Lower leg skin (tissue), 4 donors: ENCODE results near the gene RPL11. TPM values are rescaled to one million over a fixed set of nuclear protein-coding genes. Genes with fewer than 3 reads are reported as not detected.

ENCODE experiments used
- DNase-seq, 2 donors: peaks; one replicate each; pipeline ENCODE4 v3.0.0-alpha.2; 2019; ENCODE audit warnings: low spot score in 2 of 2
- H3K4me3 ChIP-seq: fragments of 200-600 bp; sonication (generic); 2 replicates; pipeline ENCODE4 v1.5.1; 2017; ENCODE audit warnings: mild to moderate bottlenecking, low read depth; ENCODE audit not compliant: poor library complexity, severe bottlenecking
- CTCF ChIP-seq, 3 donors: fragments of 450-650 bp; IDR thresholded peaks; one replicate each; pipeline ENCODE4 v1.5.1; 2016; ENCODE audit warnings: antibody characterized with exemption in 3 of 3, mild to moderate bottlenecking in 3 of 3, moderate library complexity in 2 of 3
- POLR2A ChIP-seq, 2 donors: fragments of 450-650 bp; IDR thresholded peaks; one replicate each; pipeline ENCODE4 v1.6.1; 2016 to 2017; ENCODE audit warnings: antibody characterized with exemption in 2 of 2, mild to moderate bottlenecking in 1 of 2, moderate library complexity in 1 of 2
- WGBS, 2 donors: methylation state at CpG; one replicate each; pipeline ENCODE4 v1.1.5; 2018; 5-methylcytosine and 5-hydroxymethylcytosine counted together
- intact Hi-C: fragments of 100-400 bp; cut with DNase I; formaldehyde crosslinking; loops from one replicate; pipeline ENCODE4 v1.15.0; 2023; ENCODE audit warnings: low total_unique reads
- total RNA-seq, 4 donors: library from RNA; depleted of rRNA; stranded (reverse); fragments of >200 nt; gene quantifications; one replicate each; pipeline ENCODE4 v1.1.0, GENCODE V29; 2016

The RPL11 gene
- 1,000 to 10,000 TPM; 1,119 to 1,710 (median 1,561) TPM for total RNA-seq

GRCh38 chr1:23691499-23692307 is at the start of gene RPL11:
Gene RPL11 (plus strand): TSS chr1:23691806. CDS start chr1:23691824, 18 bp downstream.
- intact Hi-C loops, result no loop called here
- peak; percentile 94 to 98 for DNase-seq
- peak in 1 of 3 donors; percentile 78 for TF ChIP-seq CTCF (IDR thresholded peaks at IDR 0.05)
- peak in 1 of 2 donors; percentile 69 for TF ChIP-seq POLR2A (IDR thresholded peaks at IDR 0.05)
- H3K4me3 ChIP-seq, result peak within 1 kb of the TSS; percentile 94
- WGBS, 2 donors, result 0 to 1% methylated on average over 34 to 44 of the region's 45 CpGs

- no peak for DNase-seq
- 63 to 67% methylated on average over 7 of the region's 7 CpGs for WGBS, 2 donors
- TF ChIP-seq CTCF (IDR thresholded peaks at IDR 0.05) (no peak), POLR2A (IDR thresholded peaks at IDR 0.05) (no peak)
- intact Hi-C loops, result no loop called here
- H3K4me3 ChIP-seq, result no peak overlapping the region
Measured at GRCh38 chr1:23643736-23644554, 47.7 kb upstream of the RPL11 start.

DNA sequence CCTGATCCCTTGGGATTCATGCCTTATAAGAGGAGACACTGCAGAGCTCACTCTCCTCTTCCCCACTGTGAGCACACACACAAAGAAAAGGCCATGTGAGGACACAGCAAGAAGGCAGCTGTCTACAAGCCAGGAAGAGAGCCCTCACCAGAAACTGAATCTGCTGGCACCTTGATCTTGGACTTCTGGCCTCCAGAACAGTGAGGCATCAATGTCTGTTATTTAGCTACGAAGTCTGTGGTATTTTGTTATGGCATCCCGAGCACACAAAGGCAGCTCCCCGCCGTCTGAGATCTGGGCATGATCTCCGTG is 47.1 kb upstream of the RPL11 start:
- DNase-seq, result no peak
- TF ChIP-seq CTCF (IDR thresholded peaks at IDR 0.05), result no peak
- TF ChIP-seq POLR2A (IDR thresholded peaks at IDR 0.05), result no peak
- 61% methylated on average over 5 of the region's 5 CpGs for WGBS, 2 donors
- intact Hi-C loops, result no loop called here
- no peak overlapping the region for H3K4me3 ChIP-seq

DNA sequence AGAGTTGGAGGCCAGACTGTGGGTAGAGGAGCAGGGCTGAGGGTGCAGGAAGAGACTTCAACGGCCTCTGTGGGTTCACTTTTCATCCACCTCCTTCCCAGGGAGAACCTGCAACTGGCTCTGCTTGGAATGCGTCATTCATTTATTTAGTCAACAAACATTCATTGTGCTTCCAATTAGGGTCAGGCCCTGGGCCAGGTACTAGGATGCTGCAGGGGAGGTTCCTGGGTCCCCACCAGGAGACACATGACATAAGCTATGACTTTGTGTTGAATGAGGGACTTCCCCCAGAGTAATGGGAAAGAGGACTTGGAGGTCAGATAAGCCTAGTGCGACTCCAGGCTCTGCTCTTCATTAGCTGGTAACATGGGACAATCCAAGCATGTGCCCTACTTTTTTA is 46.3 kb upstream of the RPL11 start:
- WGBS, 2 donors, result 60 to 79% methylated on average over 3 of the region's 3 CpGs
- H3K4me3 ChIP-seq, result no peak overlapping the region
- no peak for TF ChIP-seq POLR2A (IDR thresholded peaks at IDR 0.05)
- TF ChIP-seq CTCF (IDR thresholded peaks at IDR 0.05), result no peak
- intact Hi-C loops, result no loop called here
- DNase-seq, result no peak

DNA sequence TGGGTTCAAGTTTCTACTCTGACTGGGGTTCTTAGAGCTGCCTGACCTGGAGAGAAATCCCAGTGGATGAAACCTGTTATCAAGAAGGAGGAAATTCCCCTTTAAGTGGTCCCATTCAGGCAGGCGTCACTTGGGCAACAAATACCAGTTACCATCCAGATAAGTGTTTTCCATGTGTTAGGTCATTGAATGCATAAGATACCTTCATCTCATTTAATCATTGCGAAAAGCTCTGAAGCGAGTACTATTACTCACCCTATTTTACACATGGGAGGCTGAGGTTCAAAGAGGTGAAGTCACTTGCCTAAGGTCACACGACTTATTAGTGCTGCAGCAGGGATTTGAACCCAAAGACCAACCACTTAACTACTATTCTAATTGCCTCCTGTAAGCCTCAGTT is 45.5 kb upstream of the RPL11 start:
- no peak overlapping the region for H3K4me3 ChIP-seq
- no peak for DNase-seq
- 89 to 96% methylated on average over 4 of the region's 4 CpGs for WGBS, 2 donors
- intact Hi-C loops, result no loop called here
- TF ChIP-seq POLR2A (IDR thresholded peaks at IDR 0.05), result no peak
- no peak for TF ChIP-seq CTCF (IDR thresholded peaks at IDR 0.05)
